B cell (primary cell): ENCODE measurements around the gene ARSI.

Source experiments
- EZH2 ChIP-seq: IDR thresholded peaks from 2 replicates; pipeline ENCODE4 v1.6.1; 2012; ENCODE audit warnings: borderline replicate concordance, low read depth, mild to moderate bottlenecking, moderate library complexity, low read length; ENCODE audit not compliant: insufficient read depth, poor library complexity, severe bottlenecking
- TF ChIP-seq, protein P1 (sequence below): fragments of 200-600 bp; IDR thresholded peaks from one replicate; pipeline ENCODE4 v1.8.0; 2022; ENCODE audit warnings: antibody characterized with exemption, mild to moderate bottlenecking

DNA sequence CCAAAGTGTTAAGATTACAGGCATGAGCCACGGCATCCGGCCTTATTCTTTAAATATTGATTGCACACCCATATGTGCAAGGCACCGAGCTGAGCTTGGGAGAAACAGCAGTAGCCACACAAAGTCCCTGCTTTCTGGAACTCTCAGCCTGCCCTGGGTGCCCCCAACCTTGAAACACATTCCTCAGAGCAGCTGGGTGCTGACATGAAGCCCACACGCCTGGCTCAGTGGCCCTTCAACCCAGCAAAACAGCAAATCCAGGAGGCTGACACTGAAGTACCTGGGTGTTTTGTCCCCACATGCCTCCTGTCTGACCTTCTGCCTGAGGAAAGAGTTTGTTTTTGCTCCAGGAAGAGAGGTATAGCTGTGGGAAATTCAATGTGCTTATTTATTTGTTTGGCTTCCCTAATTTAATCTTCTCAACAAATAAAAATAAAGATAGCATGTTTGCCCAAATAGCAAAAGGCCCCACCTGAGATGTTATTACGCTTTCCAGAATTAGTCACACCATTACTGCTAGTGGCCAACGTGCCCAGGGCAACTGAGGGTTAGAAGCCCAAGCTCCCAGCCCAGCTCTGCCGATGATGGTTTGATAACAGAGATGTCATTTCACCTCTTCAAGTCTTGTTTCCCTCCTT lies 41.4 kb upstream of the ARSI start:
- TF ChIP-seq, protein P1, sequence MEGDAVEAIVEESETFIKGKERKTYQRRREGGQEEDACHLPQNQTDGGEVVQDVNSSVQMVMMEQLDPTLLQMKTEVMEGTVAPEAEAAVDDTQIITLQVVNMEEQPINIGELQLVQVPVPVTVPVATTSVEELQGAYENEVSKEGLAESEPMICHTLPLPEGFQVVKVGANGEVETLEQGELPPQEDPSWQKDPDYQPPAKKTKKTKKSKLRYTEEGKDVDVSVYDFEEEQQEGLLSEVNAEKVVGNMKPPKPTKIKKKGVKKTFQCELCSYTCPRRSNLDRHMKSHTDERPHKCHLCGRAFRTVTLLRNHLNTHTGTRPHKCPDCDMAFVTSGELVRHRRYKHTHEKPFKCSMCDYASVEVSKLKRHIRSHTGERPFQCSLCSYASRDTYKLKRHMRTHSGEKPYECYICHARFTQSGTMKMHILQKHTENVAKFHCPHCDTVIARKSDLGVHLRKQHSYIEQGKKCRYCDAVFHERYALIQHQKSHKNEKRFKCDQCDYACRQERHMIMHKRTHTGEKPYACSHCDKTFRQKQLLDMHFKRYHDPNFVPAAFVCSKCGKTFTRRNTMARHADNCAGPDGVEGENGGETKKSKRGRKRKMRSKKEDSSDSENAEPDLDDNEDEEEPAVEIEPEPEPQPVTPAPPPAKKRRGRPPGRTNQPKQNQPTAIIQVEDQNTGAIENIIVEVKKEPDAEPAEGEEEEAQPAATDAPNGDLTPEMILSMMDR, result no peak
- TF ChIP-seq EZH2, result no peak
